HepG2 (cell line): ENCODE measurements around the gene ANKMY2. TPM values are rescaled to one million over a fixed set of nuclear protein-coding genes. Genes with fewer than 3 reads are reported as not detected.

Experiments
- ATAC-seq: fragments of 200-7000 bp; cut with Tn5 transposase; 3 replicates; pipeline ENCODE4 v1.9.1; 2020; ENCODE audit warnings: mild to moderate bottlenecking, moderate library complexity
- BruUV-seq: library from RNA; stranded (reverse); fragments of 400-500 nt; replicated peaks from 2 replicates; lab custom pipeline; 2021; lab: Mats Ljungman, UMichigan
- CTCF ChIA-PET: fragments of 300-600 bp; formaldehyde crosslinking; extraction: SDS; loops from one replicate; lab custom pipeline; 2021; ENCODE audit warnings: low total read pairs, inconsistent platforms, low intra/inter-chr PET ratio; lab: Yijun Ruan, JAX
- POLR2A ChIA-PET: fragments of 350-600 bp; sonication (Branson Sonifier 250); formaldehyde crosslinking; loops from one replicate; lab custom pipeline; 2020; ENCODE audit warnings: antibody characterized with exemption, inconsistent platforms; lab: Yijun Ruan, JAX
- DNase-seq: peaks from one replicate; pipeline ENCODE4 v3.0.0-alpha.2; 2015; ENCODE audit warnings: low spot score
- FAIRE-seq: peaks from 3 replicates; lab custom pipeline; 2011; peaks lifted over from hg19 to GRCh38; lab: Jason Lieb, UNC
- H2AFZ ChIP-seq: one replicate; pipeline ENCODE4 v1.6.1; 2011; ENCODE audit warnings: low read length, inconsistent platforms
- H3K27ac ChIP-seq: fragments of 300-600 bp; 3 replicates; pipeline ENCODE4 v1.8.0; 2011; ENCODE audit warnings: mixed run types, mild to moderate bottlenecking, mixed read lengths, low read length, inconsistent platforms; ENCODE audit not compliant: insufficient read depth; ENCODE audit errors: extremely low read length
- H3K27me3 ChIP-seq, 2 experiments: fragments of 200-600 bp in 1 of 2; 2 replicates in 1 of 2; 3 replicates in 1 of 2; pipeline versions ENCODE4 v1.6.0 to v1.8.0; 2011; ENCODE audit warnings: low read length in 2 of 2, mild to moderate bottlenecking in 2 of 2, moderate library complexity in 2 of 2, inconsistent platforms in 1 of 2; ENCODE audit not compliant: insufficient read depth in 2 of 2, control insufficient read depth in 1 of 2
- H3K36me3 ChIP-seq, 2 experiments: fragments of 200-600 bp in 1 of 2; replicated peaks in 1 of 2; 2 replicates in 1 of 2; 3 replicates in 1 of 2; pipeline versions ENCODE4 v1.5.1 to v1.8.0; 2011; ENCODE audit warnings: low read length in 2 of 2, inconsistent platforms in 1 of 2; ENCODE audit not compliant: insufficient read depth in 2 of 2, control insufficient read depth in 1 of 2
- H3K4me1 ChIP-seq: 2 replicates; pipeline ENCODE4 v1.5.1; 2012; ENCODE audit warnings: low read length, inconsistent platforms; ENCODE audit not compliant: insufficient read depth
- H3K4me2 ChIP-seq: 2 replicates; pipeline ENCODE4 v1.6.0; 2011; ENCODE audit warnings: low read depth, low read length, inconsistent platforms
- H3K4me3 ChIP-seq, 3 experiments: fragments of 200-600 bp in 1 of 3; sonication (generic), shearing (Covaris generic) in 1 of 3; replicated peaks in 1 of 3; 2 replicates each; pipeline ENCODE4 v1.5.1; 2011 to 2016; ENCODE audit warnings: low read length in 3 of 3, inconsistent platforms in 2 of 3, low read depth in 2 of 3, mild to moderate bottlenecking in 2 of 3, control low read depth in 1 of 3, mixed read lengths in 1 of 3; ENCODE audit not compliant: insufficient read depth in 1 of 3
- H3K79me2 ChIP-seq: one replicate; pipeline ENCODE4 v1.6.1; 2011; ENCODE audit warnings: low read length, inconsistent platforms; ENCODE audit not compliant: insufficient read depth
- H3K9ac ChIP-seq: 2 replicates; pipeline ENCODE4 v1.6.0; 2011; ENCODE audit warnings: mild to moderate bottlenecking, low read depth, low read length, inconsistent platforms; ENCODE audit not compliant: insufficient read depth
- H3K9me3 ChIP-seq: 2 replicates; pipeline ENCODE4 v1.5.1; 2012; ENCODE audit warnings: mild to moderate bottlenecking, low read length
- H4K20me1 ChIP-seq: 2 replicates; pipeline ENCODE4 v1.6.0; 2011; ENCODE audit warnings: inconsistent platforms, mild to moderate bottlenecking, low read length, moderate library complexity; ENCODE audit not compliant: insufficient read depth
- HBP1 ChIP-seq: IDR thresholded peaks from 2 replicates; pipeline ENCODE4 v1.6.1; 2016; ENCODE audit warnings: low read depth, control low read depth
- HNRNPK ChIP-seq: fragments of 200-400 bp; formaldehyde crosslinking; IDR thresholded peaks from 2 replicates; pipeline ENCODE4 v1.6.1; 2018; ENCODE audit warnings: low read length, low read depth, moderate library complexity, mild to moderate bottlenecking; ENCODE audit not compliant: poor library complexity, severe bottlenecking
- JUNB ChIP-seq: sonication (generic); formaldehyde crosslinking; IDR thresholded peaks from 2 replicates; pipeline ENCODE4 v1.8.0; 2022; ENCODE audit warnings: missing genetic modification reagents, mild to moderate bottlenecking, borderline replicate concordance
- MXD4 ChIP-seq: IDR thresholded peaks from 2 replicates; pipeline ENCODE4 v1.6.1; 2016; ENCODE audit warnings: mild to moderate bottlenecking, missing biosample characterization, missing genetic modification reagents
- PBX2 ChIP-seq: IDR thresholded peaks from 2 replicates; pipeline ENCODE4 v1.6.1; 2016; ENCODE audit warnings: control low read depth
- TFE3 ChIP-seq: IDR thresholded peaks from 2 replicates; pipeline ENCODE4 v1.6.1; 2016
- ZBTB14 ChIP-seq: sonication (generic); formaldehyde crosslinking; IDR thresholded peaks from 2 replicates; pipeline ENCODE4 v1.4.0; 2020; ENCODE audit warnings: missing genetic modification reagents
- ZFP41 ChIP-seq: sonication (generic); formaldehyde crosslinking; IDR thresholded peaks from 2 replicates; pipeline ENCODE4 v1.4.0; 2020; ENCODE audit warnings: mild to moderate bottlenecking, missing genetic modification reagents, borderline replicate concordance
- ZFP90 ChIP-seq: sonication (generic); formaldehyde crosslinking; IDR thresholded peaks from 2 replicates; pipeline ENCODE4 v1.8.0; 2022; ENCODE audit warnings: missing genetic modification reagents, mild to moderate bottlenecking, inconsistent platforms, borderline replicate concordance
- ZNF143 ChIP-seq: sonication (generic); formaldehyde crosslinking; IDR thresholded peaks from 2 replicates; pipeline ENCODE4 v1.4.0; 2020; ENCODE audit warnings: missing genetic modification reagents
- ZNF337 ChIP-seq: sonication (generic); formaldehyde crosslinking; IDR thresholded peaks from 2 replicates; pipeline ENCODE4 v1.5.1; 2020; ENCODE audit warnings: missing genetic modification reagents, low read depth, mild to moderate bottlenecking, borderline replicate concordance
- ZNF781 ChIP-seq: sonication (generic); formaldehyde crosslinking; IDR thresholded peaks from 2 replicates; pipeline ENCODE4 v1.5.1; 2020; ENCODE audit warnings: borderline replicate concordance, mild to moderate bottlenecking, missing genetic modification reagents; ENCODE audit errors: not compliant biosample characterization
- WGBS: methylation state at CpG from one replicate; pipeline ENCODE4 v1.1.6; 2017; ENCODE audit warnings: low lambda C conversion rate; 5-methylcytosine and 5-hydroxymethylcytosine counted together
- in situ Hi-C: cut with HindIII; loops from 2 replicates; pipeline ENCODE4 v1.10.0; 2017; ENCODE audit warnings: low pct_unique_long_range_greater_than_20kb; ENCODE audit not compliant: extremely low pct_ligation_motif_present
- intact Hi-C: fragments of 100-400 bp; cut with micrococcal nuclease; formaldehyde crosslinking; loops from one replicate; pipeline ENCODE4 v1.10.0; 2022; ENCODE audit not compliant: unreplicated experiment
- polyA plus RNA-seq, 8 experiments: library from polyadenylated mRNA; depleted of rRNA in 3 of 8; stranded (reverse) in 7 of 8; unstranded in 1 of 8; fragments of >200 nt; fragmentation: Illumina TruSeq in 4 of 8; extraction: Trizol in 4 of 8; gene quantifications; 2 replicates each; pipeline versions ENCODE4 v1.2.1 to v1.2.3, GENCODE V29; 2011 to 2016; ENCODE audit warnings: low read depth in 4 of 8, missing spikeins in 1 of 8, mixed read lengths in 1 of 8; ENCODE audit not compliant: insufficient read depth in 1 of 8
- total RNA-seq, 5 experiments: library from RNA; depleted of rRNA; stranded (reverse); fragments of >200 nt; fragmentation: Illumina TruSeq; extraction: Trizol; gene quantifications; 2 replicates each; pipeline ENCODE4 v1.2.3, GENCODE V29; 2016; ENCODE audit warnings: low read depth in 1 of 5

The ANKMY2 gene
- total and polyA plus RNA-seq, 2 of the 13 experiments (the other 11 are each of a cell fraction or from before 2014, with no cell fraction given): 12.2 to 21.6 TPM

- TF ChIP-seq HBP1 (no peak), ZNF143 (CRISPR knock-in tag) (no peak), PBX2 (CRISPR knock-in tag) (no peak), ZFP41 (CRISPR knock-in tag) (no peak), MXD4 (CRISPR knock-in tag) (no peak)
- TF ChIP-seq, all 625 proteins: peak for 0
Measured at GRCh38 chr7:16616542-16616941, 29.0 kb downstream of the ANKMY2 start (continued).

GRCh38 chr7:16616122-16616521, 29.4 kb downstream of the ANKMY2 start:
- H3K27ac ChIP-seq: no peak overlapping the region
- no peak overlapping the region for H3K4me2 ChIP-seq
- in situ Hi-C loops: no loop called here
- TF ChIP-seq HNRNPK (peak; percentile 55), ZFP90 (CRISPR knock-in tag) (no peak), ZNF781 (CRISPR knock-in tag) (no peak), ZBTB14 (CRISPR knock-in tag) (no peak), JUNB (no peak), TFE3 (CRISPR knock-in tag) (no peak), ZNF337 (CRISPR knock-in tag) (no peak)
- TF ChIP-seq, all 625 proteins: peak for 1
- ChIA-PET POLR2A (no interaction called here), CTCF (no interaction called here)
- no peaks in the 10 kb centered on the region for H3K4me1 ChIP-seq
- H4K20me1 ChIP-seq: no peaks in the 10 kb centered on the region
- FAIRE-seq: no peak
- no peak for ATAC-seq
- no peak for DNase-seq
- intact Hi-C loops: no loop called here
- H3K9ac ChIP-seq: no peak overlapping the region
- H3K79me2 ChIP-seq: no peaks in the 10 kb centered on the region
- H2AFZ ChIP-seq: no peak overlapping the region
- BruUV-seq: no TSS peak
- H3K36me3 ChIP-seq: peaks cover 3 to 25% of the 10 kb centered on the region in 2 experiments; a peak in 4 of 5 replicates
- H3K27me3 ChIP-seq: no peaks in the 10 kb centered on the region
- H3K9me3 ChIP-seq: no peaks in the 10 kb centered on the region
- WGBS: 75% methylated on average over 4 of the region's 4 CpGs
- H3K4me3 ChIP-seq: no peak overlapping the region
